DMS114 treated with DMSO at 0.1 percent for 48 hours (cell line): ENCODE data around the gene RNF144A.
A peak's percentile ranks its signal among the peaks of the same experiment; 100 is the strongest.
"Not testable (repeated sequence)": the region's sequence is repeated elsewhere in the genome, so short reads cannot be mapped to it uniquely, and the experiment has no call there.

Experiments
- DNase-seq: peaks from one replicate; lab custom pipeline; 2025; ENCODE audit not compliant: unreplicated experiment; lab: John Stamatoyannopoulos, UW

RNF144A gene

DNA sequence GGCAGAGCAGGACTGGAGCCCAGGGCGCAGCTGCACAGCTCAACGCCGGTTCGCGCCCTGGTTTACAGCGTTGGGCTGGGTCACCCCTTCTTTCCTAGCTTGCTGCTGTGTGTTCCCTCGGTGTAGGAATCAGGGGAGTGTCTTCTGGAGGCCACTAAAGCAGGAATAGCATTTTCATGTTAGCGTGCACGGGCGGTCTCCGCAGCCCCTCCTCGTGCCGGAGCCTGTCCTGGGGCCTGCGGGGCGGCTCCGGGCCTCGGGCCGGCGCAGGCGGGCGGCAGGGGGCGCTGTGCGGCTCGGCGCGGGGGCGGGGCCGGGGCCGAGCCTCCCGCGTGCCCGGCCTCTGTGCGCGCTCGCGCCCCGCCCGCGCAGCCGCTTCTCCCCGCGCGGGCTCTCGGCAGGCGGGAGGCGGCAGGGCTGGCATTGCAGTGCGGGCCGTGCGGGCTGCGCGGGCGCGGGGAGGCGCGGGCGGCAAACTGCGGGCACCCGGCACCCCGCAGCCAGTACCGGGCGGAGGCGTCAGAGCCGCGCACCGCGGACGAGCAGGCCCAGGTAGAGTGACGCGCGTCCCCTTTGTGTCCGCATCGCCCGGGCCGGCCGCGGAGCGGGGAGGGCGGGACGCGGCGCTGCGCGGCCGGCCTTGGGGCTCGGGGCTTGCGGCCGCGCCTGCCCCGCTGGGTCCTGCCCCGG lies at the start of gene RNF144A:
Gene RNF144A, plus strand, starts transcription at position 342 of the 690 bp plus-strand sequence. CDS start 79,515 bp downstream, outside the sequence.
- no peak for DNase-seq

- no peak for DNase-seq
These were observed 44.8 kb upstream of the RNF144A start for GRCh38 chr2:6872394-6872793.

DNA sequence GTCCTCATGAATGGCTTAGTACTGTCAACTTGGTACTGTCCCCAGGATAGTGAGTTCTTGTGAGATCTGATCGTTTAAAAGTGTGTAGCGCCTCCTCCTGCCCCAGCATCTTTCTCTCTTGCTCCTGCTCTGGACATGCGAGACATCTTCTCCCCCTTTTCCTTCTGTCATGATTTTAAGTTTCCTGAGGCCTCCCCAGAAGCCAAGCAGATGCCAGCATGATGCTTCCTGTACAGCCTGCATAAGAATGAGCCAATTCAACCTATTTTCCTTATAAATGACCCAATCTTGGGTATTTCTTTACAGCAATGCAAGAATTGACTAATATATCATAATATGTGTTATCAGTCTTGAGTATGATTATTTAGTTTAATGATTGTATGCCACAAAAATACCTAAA lies 43.2 kb upstream of the RNF144A start:
- no peak for DNase-seq

- no peak for DNase-seq
These were observed 40.9 kb upstream of the RNF144A start for GRCh38 chr2:6876309-6876708.

DNA sequence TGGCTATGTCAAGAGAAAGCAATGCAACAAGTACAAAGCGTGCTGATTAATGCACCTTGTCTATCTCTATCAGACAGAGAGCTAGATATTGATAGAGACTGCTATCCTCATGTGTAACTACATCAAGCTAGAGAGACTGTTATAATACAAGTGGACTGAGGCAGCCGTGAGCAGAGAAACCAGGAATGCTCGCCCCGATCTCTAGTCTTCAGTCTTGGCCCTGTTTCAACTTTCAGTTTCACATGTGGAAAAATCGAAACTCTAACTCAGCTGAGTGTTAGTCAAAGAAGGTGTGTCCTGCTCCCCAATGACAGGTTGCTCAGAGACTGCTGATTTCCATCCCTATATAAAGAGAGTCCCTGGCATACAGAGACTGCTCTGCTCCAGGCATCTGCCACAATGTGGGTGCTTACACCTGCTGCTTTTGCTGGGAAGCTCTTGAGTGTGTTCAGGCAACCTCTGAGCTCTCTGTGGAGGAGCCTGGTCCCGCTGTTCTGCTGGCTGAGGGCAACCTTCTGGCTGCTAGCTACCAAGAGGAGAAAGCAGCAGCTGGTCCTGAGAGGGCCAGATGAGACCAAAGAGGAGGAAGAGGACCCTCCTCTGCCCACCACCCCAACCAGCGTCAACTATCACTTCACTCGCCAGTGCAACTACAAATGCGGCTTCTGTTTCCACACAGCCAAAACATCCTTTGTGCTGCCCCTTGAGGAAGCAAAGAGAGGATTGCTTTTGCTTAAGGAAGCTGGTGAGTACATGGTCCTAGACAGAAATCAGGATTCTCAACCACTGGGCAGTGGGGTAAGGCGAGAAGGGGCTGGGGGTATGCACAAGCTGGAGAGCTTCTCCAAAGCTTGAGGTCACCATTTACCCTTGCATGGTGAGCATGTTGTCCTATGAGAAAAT lies 39.6 kb upstream of the RNF144A start, which contains the start of gene RSAD2:
Gene RSAD2, plus strand, starts transcription at position 376 of the 903 bp plus-strand sequence. Its CDS starts 24 bp downstream, at position 400.
- DNase-seq: no peak

DNA sequence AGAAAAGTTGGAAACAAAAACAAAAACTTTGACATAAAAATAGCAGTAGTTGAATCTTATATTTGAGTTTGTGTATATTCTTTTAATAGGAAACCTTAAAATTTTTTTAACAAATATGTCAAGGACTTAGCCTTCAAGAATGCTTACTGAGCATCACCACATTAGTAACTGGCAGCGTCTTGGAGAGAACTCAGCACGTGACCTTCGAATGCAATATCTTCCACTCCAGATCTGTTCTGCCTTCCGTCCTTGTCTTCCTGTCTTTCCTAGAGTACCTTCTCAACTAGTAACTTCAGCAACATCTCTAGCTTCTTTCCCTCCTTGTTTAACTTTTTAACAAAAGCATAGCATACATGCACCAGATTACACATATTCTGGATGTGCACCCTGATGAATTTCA lies 38.7 kb upstream of the RNF144A start:
- DNase-seq: no peak

DNA sequence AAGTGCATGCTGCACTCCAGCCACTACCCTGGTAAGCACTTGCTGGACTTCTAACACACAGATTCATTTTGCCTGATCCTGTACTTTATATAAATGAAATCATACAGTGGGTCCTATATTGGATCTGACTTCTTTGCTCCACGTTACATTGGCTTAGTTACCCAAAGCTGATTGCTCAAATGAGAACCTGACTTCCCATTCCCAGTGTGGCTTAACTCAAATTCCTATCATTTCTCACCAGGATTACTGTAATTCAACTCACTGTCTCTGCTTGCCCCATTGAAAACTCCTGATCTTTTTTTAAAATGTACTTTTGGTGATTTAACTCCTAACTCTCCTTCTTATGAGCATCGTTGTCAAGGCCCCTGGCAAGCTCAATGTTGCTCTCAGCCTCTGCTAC lies 38.2 kb upstream of the RNF144A start:
- no peak for DNase-seq

- DNase-seq: no peak
These were observed 36.9 kb upstream of the RNF144A start for GRCh38 chr2:6880200-6880733.

GRCh38 chr2:6881046-6881445 lies 36.2 kb upstream of the RNF144A start:
- DNase-seq: no peak

- no peak for DNase-seq
These were observed 35.7 kb upstream of the RNF144A start for GRCh38 chr2:6881516-6881915.

DNA sequence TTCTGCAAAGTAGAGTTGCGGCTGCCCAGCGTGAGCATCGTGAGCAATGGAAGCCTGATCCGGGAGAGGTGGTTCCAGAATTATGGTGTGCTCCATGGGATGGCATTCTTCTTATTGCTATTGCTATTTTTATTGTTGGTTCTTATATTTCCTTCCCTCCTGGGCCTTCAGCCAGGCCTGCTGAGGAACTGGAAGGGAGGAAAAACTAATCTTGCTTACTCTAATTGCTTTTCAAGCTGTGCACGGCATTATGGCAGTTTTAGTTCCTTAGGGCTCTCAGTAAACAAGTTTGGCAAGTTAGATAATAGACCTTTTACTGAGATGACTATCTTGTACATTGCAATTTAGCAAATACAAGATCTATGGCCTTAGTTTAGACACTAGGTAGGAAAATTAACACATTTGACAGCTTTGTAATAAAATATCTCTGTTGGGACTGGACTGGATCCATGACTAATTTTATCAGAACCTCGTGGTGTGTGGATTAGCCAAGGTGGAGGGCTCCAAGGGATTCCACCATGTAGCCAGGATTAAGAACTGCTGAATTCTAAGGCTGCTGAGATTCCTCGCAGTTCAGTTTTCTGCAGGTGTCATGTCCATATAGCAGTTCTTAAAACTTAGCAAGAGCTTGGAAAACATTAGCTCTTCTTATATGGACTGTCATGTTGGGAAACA lies 33.6 kb upstream of the RNF144A start:
- no peak for DNase-seq

DNA sequence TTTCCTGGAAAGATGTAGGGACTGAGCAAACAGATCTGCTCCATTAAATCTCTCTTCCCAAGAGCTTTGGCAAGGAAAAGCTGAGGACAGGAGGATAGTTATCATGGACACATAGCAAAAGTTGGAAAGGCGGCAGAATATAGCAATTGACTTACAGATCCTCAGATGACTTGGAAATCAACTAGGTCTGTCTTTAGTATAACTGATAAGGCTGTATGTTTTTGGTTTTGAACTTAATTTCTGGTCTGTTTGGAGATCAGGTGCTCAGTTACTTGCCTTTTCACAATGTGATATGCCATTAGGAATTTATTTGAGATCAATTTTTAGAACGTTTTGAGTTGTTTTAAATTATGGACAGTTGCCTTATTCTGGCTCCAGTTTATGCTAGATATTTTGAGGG lies 31.7 kb upstream of the RNF144A start:
- DNase-seq: no peak

- DNase-seq: no peak
These were observed 31.2 kb upstream of the RNF144A start for GRCh38 chr2:6885968-6886367.

DNA sequence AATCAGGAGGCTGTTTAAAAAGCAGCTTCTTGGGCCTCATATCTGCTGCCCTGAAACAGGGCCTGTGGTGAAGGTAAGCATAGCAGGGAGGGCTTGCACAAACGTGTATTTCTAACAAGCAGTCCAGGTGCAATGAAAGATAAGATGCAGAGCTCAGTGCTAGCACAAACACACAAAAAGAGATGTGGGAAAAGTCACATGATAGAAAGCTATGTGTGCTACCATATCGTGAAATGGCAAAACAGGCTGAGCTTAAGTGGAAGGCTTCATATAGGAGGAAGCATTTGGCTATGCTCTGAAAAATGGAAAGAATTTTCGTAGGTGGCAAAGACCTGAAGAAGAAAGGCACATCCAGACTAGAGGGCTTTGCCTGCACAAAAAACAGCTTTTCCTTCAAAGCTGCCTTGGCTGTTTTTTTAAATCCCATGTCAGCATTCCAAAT lies 29.4 kb upstream of the RNF144A start:
- DNase-seq: no peak

DNA sequence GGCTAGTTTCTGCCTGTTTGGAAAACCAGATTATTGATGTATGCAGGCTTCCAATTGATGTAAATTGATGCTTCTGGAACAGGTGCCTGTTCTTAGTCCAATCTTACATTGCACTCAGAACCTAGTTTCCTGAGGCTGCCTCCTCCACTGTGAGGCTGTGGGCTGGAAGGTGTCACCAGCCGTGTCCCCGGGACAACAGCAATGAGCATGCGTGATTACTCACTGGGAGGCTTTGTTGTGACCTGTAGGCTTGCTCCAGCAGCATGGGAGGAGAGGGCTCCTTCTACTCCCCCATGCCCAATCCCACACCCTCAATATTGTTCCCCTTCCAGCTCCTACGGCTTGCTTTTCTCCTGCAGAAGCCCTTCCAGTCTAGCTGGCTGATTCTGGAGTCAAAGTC lies 28.5 kb upstream of the RNF144A start:
- no peak for DNase-seq

DNA sequence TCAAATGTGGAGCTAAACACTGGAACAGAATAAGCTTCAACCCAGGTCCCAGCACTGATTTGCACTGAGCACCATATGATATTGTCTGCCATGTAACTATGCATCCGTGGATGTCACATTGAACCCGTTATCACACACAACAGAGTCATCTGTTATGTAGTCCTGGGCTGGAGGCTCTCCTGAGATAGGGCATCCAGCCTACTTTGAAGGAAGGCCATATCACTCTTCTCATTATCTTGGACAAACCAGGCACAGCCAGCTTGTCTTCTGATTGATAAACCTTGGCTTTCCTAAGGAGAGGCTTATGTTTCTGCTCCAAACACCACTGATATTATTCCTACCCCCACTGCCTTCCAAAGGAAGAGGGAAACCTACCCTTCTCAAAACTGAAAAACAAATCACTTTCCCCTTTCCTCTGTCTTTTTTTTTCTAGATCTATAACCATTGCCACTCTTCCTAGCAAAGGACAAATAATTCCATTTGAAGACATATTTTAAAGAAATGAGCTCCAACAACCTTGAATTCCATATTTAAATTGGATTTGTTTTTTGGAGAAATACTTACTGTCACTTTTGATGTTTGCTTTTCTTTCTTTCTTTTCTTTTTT lies 23.2 kb upstream of the RNF144A start:
- no peak for DNase-seq

DNA sequence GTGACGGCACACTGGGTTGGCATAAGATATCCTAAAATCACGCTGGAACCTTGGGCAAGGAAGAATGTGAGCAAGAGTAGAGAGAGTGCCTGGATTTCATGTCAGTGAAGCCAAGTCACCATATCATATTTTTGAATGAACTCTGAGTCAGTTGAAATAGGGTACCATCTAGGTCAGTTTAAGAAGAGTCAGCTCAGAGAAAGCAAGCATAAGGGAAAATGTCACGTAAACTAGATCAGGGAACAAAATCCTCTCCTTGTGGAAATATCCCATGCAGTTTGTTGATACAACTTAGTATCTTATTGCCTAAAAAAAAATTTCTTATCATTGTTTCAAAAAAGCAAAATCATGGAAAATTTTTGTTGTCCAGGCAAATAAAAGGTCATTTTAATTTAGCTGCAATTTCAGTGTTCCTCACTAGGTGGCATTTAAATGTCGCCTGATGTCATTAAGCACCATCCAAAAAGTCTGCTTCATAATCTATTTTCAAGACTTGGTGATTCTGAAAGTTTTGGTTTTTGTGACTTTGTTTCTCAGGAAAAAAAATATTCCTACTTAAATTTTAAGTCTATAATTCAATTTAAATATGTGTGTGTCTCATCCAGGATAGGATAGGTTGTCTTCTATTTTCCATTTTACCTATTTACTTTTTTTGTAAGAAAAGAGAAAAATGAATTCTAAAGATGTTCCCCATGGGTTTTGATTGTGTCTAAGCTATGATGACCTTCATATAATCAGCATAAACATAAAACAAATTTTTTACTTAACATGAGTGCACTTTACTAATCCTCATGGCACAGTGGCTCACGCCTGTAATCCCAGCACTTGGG lies 20.1 kb upstream of the RNF144A start:
- peak; percentile 19 for DNase-seq

- not testable (repeated sequence) for DNase-seq
These were observed 14.6 kb upstream of the RNF144A start for GRCh38 chr2:6902581-6902980.

DNA sequence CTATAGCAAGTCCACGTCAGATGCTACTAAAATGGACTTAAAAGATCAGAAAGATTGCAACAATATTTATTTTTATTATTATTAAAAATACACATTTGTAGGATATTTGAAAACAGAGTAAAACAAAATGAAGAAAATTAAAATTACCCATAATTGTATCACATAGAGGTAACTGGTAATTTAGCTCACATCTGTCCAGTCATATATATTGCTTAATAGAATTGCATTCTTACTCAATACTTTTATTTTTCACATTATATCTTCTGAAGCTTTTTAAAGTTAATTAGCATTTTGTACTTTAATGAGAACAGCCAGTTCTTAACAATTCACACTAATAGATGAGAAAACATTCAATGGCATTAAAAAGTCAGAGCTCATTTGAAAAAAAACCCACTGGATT lies 11.5 kb upstream of the RNF144A start:
- no peak for DNase-seq

- DNase-seq: no peak
These were observed 11.0 kb upstream of the RNF144A start for GRCh38 chr2:6906165-6906741.
